ENCODE data around the gene TAMM41. TPM values are rescaled to one million over a fixed set of nuclear protein-coding genes. Genes with fewer than 3 reads are reported as not detected.

Gene TAMM41
- total and polyA plus RNA-seq, 9 of the 15 experiments (the other 6 are each of a cell fraction or from before 2014, with no cell fraction given) = 8.6 to 74.6 (median 29.3) TPM

DNA sequence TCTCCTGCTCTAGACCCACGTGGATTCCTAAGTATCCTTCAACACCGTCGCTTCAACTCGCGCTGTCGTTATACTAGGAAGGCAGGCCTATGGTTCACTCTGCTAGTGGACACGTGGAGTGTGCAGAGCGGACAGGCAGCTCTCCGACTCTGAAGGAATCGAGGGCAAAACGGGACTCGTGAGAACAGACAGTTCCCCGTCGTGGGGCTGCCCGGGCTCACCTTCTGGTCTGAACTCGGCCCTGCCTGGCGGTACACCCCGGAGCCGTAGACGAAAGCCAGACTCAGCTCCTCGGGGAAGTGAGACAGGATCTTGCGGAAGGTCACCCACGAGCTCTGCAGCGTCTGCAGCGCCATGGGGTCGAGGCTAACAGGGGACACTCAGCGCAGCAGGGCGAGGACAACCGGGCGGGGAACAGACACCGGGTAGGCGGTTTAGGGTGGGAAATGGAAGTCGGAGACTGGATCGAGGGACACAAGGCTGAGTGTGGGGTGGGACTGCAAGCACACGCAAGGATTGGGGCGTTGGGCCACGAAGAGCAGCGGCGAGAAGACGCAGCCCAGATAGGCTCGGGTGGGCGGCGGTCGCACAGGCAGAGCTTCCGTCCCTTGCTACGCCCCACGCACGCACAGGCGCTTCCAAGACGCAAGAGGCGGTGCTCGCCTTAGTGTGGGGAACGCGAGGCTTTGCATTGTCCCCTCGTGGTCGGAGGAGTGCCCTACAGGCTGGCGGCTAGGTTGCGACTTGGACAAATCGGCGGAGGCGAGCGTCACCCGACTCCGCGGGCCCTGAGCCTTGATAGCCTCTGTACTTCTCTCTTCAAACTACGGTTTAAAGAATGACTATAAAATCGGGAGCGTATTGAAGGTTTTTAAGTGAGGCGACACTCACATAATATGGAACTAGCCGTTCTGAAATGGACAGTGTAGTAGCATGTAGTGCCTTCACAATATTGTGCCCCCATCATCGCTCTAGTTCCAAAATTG, at the start of gene TAMM41 (continued):
- TF ChIP-seq CBFB (CRISPR knock-in tag; IDR thresholded peaks at IDR 0.05) (0 out of 2 replicates have a peak, but pooled peaks have one; percentile 82), ZNF717 (CRISPR knock-in tag; IDR thresholded peaks at IDR 0.05) (no peak), CREM (IDR thresholded peaks at IDR 0.05; ENCODE audit: low read depth) (peak; percentile 93), NR2C2 (CRISPR knock-in tag; IDR thresholded peaks at IDR 0.05) (no peak; the same call in none of the 2 replicates), NR2C2 (tag; IDR thresholded peaks at IDR 0.05) (peak; percentile 58; the same call in 1 of the 2 replicates), CTBP1 (IDR thresholded peaks at IDR 0.05; ENCODE audit: borderline replicate concordance) (peak; percentile 85), HCFC1 (IDR thresholded peaks at IDR 0.05; ENCODE audit: low read depth, low read length) (peak; percentile 78), FOXA1 (IDR thresholded peaks at IDR 0.05; ENCODE audit: borderline replicate concordance) (no peak), ZNF436 (CRISPR knock-in tag; IDR thresholded peaks at IDR 0.05) (no peak), MEIS2 (IDR thresholded peaks at IDR 0.05; ENCODE audit: partially characterized antibody) (no peak), EP300 (IDR thresholded peaks at IDR 0.05; ENCODE audit: low read length) (peak; percentile 34; the same call in 1 of the 2 replicates), FOXA3 (CRISPR knock-in tag; conservative IDR thresholded peaks at IDR 0.05 in 1 of 2, IDR thresholded peaks at IDR 0.05 in 1 of 2) (no peak), SP2 (IDR thresholded peaks at IDR 0.05; ENCODE audit: extremely low read depth, low read depth, low read length, poor library complexity, severe bottlenecking) (peak; percentile 70), POLR2A (conservative IDR thresholded peaks at IDR 0.05) (peak; percentile 98), HOXB6 (CRISPR knock-in tag; IDR thresholded peaks at IDR 0.05; ENCODE audit: borderline replicate concordance) (no peak), ZNF24 (IDR thresholded peaks at IDR 0.05) (no peak; the same call in 1 of the 2 replicates), ZNF324 (CRISPR knock-in tag; IDR thresholded peaks at IDR 0.05) (no peak), NR2F6 (CRISPR knock-in tag; IDR thresholded peaks at IDR 0.05) (no peak), RUNX1 (IDR thresholded peaks at IDR 0.05; ENCODE audit: low read depth) (0 out of 2 replicates have a peak, but pooled peaks have one; percentile 34), KAT7 (CRISPR knock-in tag; IDR thresholded peaks at IDR 0.05; ENCODE audit: borderline replicate concordance) (peak; percentile 39; the same call in 1 of the 2 replicates), YY1 (IDR thresholded peaks at IDR 0.05; ENCODE audit: borderline replicate concordance in 1 of 3, control insufficient read depth in 1 of 3, extremely low read depth in 1 of 3, insufficient read depth in 3 of 3, insufficient read length in 1 of 3, insufficient replicate concordance in 2 of 3, low read depth in 1 of 3, low read length in 2 of 3) (peak in 2 of 3 experiments; percentile 59 to 62)
- TF ChIP-seq, protein P1, sequence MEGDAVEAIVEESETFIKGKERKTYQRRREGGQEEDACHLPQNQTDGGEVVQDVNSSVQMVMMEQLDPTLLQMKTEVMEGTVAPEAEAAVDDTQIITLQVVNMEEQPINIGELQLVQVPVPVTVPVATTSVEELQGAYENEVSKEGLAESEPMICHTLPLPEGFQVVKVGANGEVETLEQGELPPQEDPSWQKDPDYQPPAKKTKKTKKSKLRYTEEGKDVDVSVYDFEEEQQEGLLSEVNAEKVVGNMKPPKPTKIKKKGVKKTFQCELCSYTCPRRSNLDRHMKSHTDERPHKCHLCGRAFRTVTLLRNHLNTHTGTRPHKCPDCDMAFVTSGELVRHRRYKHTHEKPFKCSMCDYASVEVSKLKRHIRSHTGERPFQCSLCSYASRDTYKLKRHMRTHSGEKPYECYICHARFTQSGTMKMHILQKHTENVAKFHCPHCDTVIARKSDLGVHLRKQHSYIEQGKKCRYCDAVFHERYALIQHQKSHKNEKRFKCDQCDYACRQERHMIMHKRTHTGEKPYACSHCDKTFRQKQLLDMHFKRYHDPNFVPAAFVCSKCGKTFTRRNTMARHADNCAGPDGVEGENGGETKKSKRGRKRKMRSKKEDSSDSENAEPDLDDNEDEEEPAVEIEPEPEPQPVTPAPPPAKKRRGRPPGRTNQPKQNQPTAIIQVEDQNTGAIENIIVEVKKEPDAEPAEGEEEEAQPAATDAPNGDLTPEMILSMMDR (IDR thresholded peaks at IDR 0.05 in 2 of 3, conservative IDR thresholded peaks at IDR 0.05 in 1 of 3; ENCODE audit: insufficient read depth in 2 of 3, low read depth in 1 of 3, low read length in 3 of 3) = peak; percentile 90 to 98 (median 98)

Measured in K562 (cell line).